Natural killer cell (primary cell): ENCODE measurements around the gene C5orf52. TPM values are rescaled to one million over a fixed set of nuclear protein-coding genes. Genes with fewer than 3 reads are reported as not detected.
"Not testable (repeated sequence)": the region's sequence is repeated elsewhere in the genome, so short reads cannot be mapped to it uniquely, and the experiment has no call there.

Experiments used
- ATAC-seq, 3 donors: fragments of 150-1000 bp in 2 of 3; fragments of 200-7000 bp in 1 of 3; cut with Tn5 transposase; 1 replicate in 1 of 3; 2 replicates in 2 of 3; pipeline ENCODE4 v1.10.0; 2021; ENCODE audit warnings: mild to moderate bottlenecking in 2 of 3, moderate library complexity in 2 of 3
- DNase-seq, 2 donors: peaks; one replicate each; pipeline versions ENCODE4 v3.0.0 to v3.0.0-alpha.2; 2013 to 2021; ENCODE audit warnings: mixed read lengths in 1 of 2
- H3K27ac ChIP-seq: one replicate; pipeline ENCODE4 v1.5.1; 2013; ENCODE audit warnings: mild to moderate bottlenecking, low read length
- H3K27me3 ChIP-seq: one replicate; pipeline ENCODE4 v1.6.1; 2013; ENCODE audit warnings: low read length; ENCODE audit not compliant: control insufficient read depth, insufficient read depth
- H3K36me3 ChIP-seq: one replicate; pipeline ENCODE4 v1.6.1; 2013; ENCODE audit warnings: low read length; ENCODE audit not compliant: control insufficient read depth, insufficient read depth
- H3K4me1 ChIP-seq: one replicate; pipeline ENCODE4 v1.6.1; 2013; ENCODE audit warnings: low read length; ENCODE audit not compliant: control insufficient read depth, insufficient read depth
- H3K4me3 ChIP-seq: one replicate; pipeline ENCODE4 v1.5.1; 2013; ENCODE audit warnings: low read length
- H3K9me3 ChIP-seq: one replicate; pipeline ENCODE4 v1.6.1; 2013; ENCODE audit warnings: low read length; ENCODE audit not compliant: control insufficient read depth, insufficient read depth
- H3K27ac Mint-ChIP-seq, 2 donors: one replicate each; pipeline ENCODE4 v1.8.0; 2022; ENCODE audit warnings: mild to moderate bottlenecking in 2 of 2, mixed read lengths in 2 of 2, moderate library complexity in 1 of 2
- H3K27me3 Mint-ChIP-seq, 2 donors: one replicate each; pipeline ENCODE4 v1.8.0; 2022; ENCODE audit warnings: low read depth in 2 of 2, mixed read lengths in 2 of 2
- H3K36me3 Mint-ChIP-seq: one replicate; pipeline ENCODE4 v1.8.0; 2022; ENCODE audit warnings: mixed read lengths
- H3K4me1 Mint-ChIP-seq, 2 donors: one replicate each; pipeline ENCODE4 v1.8.0; 2022; ENCODE audit warnings: mixed read lengths in 2 of 2
- H3K4me3 Mint-ChIP-seq: one replicate; pipeline ENCODE4 v1.8.0; 2022; ENCODE audit warnings: mild to moderate bottlenecking, moderate library complexity, mixed read lengths
- H3K9me3 Mint-ChIP-seq, 2 donors: one replicate each; pipeline ENCODE4 v1.8.0; 2022; ENCODE audit warnings: mixed read lengths in 2 of 2
- CTCF ChIP-seq: fragments of 200-600 bp; IDR thresholded peaks from one replicate; pipeline ENCODE4 v1.8.0; 2022; ENCODE audit warnings: antibody characterized with exemption
- WGBS: methylation state at CpG from one replicate; pipeline ENCODE4 v1.1.7; 2013; ENCODE audit warnings: missing lambda C conversion rate; ENCODE audit not compliant: insufficient coverage; 5-methylcytosine and 5-hydroxymethylcytosine counted together
- intact Hi-C: fragments of 100-400 bp; cut with micrococcal nuclease; formaldehyde crosslinking; loops from one replicate; pipeline ENCODE4 v1.14.2; 2022
- total RNA-seq, 4 donors: library from RNA; stranded (reverse); fragments of 120-200 nt in 1 of 4; gene quantifications; one replicate each; pipeline versions ENCODE4 v1.2.3 to v1.2.4, GENCODE V29; 2013 to 2022

The C5orf52 gene
- total RNA-seq, 3 donors from 2014 or later (not counting 1 experiment from before 2014, with no cell fraction given): not detected

- Histone ChIP-seq H3K27me3 (no peaks in the 10 kb centered on the region), H3K27ac (no peak overlapping the region), H3K4me1 (no peaks in the 10 kb centered on the region), H3K4me3 (no peak overlapping the region), H3K9me3 (no peaks in the 10 kb centered on the region), H3K36me3 (no peaks in the 10 kb centered on the region)
- Mint-ChIP-seq H3K27me3 (peaks cover 6 to 8% of the 10 kb centered on the region in 2 donors), H3K27ac (no peak overlapping the region), H3K9me3 (no peaks in the 10 kb centered on the region), H3K4me1 (no peaks in the 10 kb centered on the region), H3K36me3 (no peaks in the 10 kb centered on the region), H3K4me3 (no peak overlapping the region)
- intact Hi-C loops: no loop called here
- ATAC-seq (no peak), DNase-seq (no peak)
- TF ChIP-seq CTCF: no peak
- 91% methylated on average over 6 of the region's 6 CpGs for WGBS
Observed at GRCh38 chr5:157721159-157721558, 49.8 kb downstream of the C5orf52 start.

GRCh38 chr5:157722895-157723294 is 51.6 kb downstream of the C5orf52 start:
- H3K27me3 Mint-ChIP-seq, H3K27me3 ChIP-seq, H3K4me3 ChIP-seq, intact Hi-C loops, H3K36me3 ChIP-seq, H3K9me3 Mint-ChIP-seq, DNase-seq, H3K4me3 Mint-ChIP-seq, H3K9me3 ChIP-seq, H3K4me1 Mint-ChIP-seq, ATAC-seq, H3K27ac ChIP-seq, H3K4me1 ChIP-seq, H3K36me3 Mint-ChIP-seq, H3K27ac Mint-ChIP-seq: not testable (repeated sequence)
- WGBS: 100% methylated on average over 1 of the region's 2 CpGs

- H3K27ac Mint-ChIP-seq, H3K9me3 Mint-ChIP-seq, H3K4me3 Mint-ChIP-seq, H3K36me3 Mint-ChIP-seq, ATAC-seq, H3K9me3 ChIP-seq, H3K36me3 ChIP-seq, H3K27me3 Mint-ChIP-seq, H3K4me1 Mint-ChIP-seq, intact Hi-C loops, H3K27ac ChIP-seq, DNase-seq, H3K4me1 ChIP-seq, H3K27me3 ChIP-seq, H3K4me3 ChIP-seq: not testable (repeated sequence)
- WGBS: 100% methylated on average over 2 of the region's 2 CpGs
Observed at GRCh38 chr5:157726607-157727006, 55.3 kb downstream of the C5orf52 start.

GRCh38 chr5:157727858-157728257 is 56.5 kb downstream of the C5orf52 start:
- H3K9me3 Mint-ChIP-seq, DNase-seq, H3K36me3 ChIP-seq, H3K27ac Mint-ChIP-seq, intact Hi-C loops, H3K4me1 ChIP-seq, H3K27me3 Mint-ChIP-seq, H3K36me3 Mint-ChIP-seq, H3K4me3 ChIP-seq, H3K27me3 ChIP-seq, H3K4me3 Mint-ChIP-seq, ATAC-seq, H3K27ac ChIP-seq, H3K9me3 ChIP-seq: not testable (repeated sequence)
- 71% methylated on average over 1 of the region's 1 CpG for WGBS
- H3K4me1 Mint-ChIP-seq: peaks cover 13 to 14% of the 10 kb centered on the region in 2 donors

Other genes starting within 250 kb of the C5orf52 start
- 1 to 10 TPM in 1 of 3 donors, under 1 TPM in 1, not detected in 1; 0.39 to 1.3 TPM for gene NIPAL4, start 211.3 kb upstream of the C5orf52 start, total RNA-seq
- gene ADAM19, start 95.8 kb upstream of the C5orf52 start, total RNA-seq: 10 to 100 TPM in 1 of 3 donors, 1 to 10 TPM in 2; 1.2 to 28.0 (median 4.7) TPM
- under 1 TPM in 1 of 3 donors, not detected in 2; 0.09 TPM for gene SOX30, start 19.1 kb upstream of the C5orf52 start, total RNA-seq
- gene THG1L, start 59.9 kb downstream of the C5orf52 start, total RNA-seq: 1 to 10 TPM; 3.1 to 4.7 (median 3.5) TPM
- 1 to 10 TPM; 1.2 to 2.3 (median 2.0) TPM for gene LSM11, start 72.2 kb downstream of the C5orf52 start, total RNA-seq
- 100 to 1,000 TPM; 111 to 156 (median 132) TPM for gene CLINT1, start 187.6 kb downstream of the C5orf52 start, total RNA-seq